HG02981 (cell line): ENCODE results near the gene YWHAE.
"Not testable (repeated sequence)": the region's sequence is repeated elsewhere in the genome, so short reads cannot be mapped to it uniquely, and the experiment has no call there.

Experiments
- ATAC-seq: cut with Tn5 transposase; IDR thresholded peaks from one replicate; pipeline ENCODE4 v1.9.1; 2021; ENCODE audit warnings: mild to moderate bottlenecking, moderate library complexity; ENCODE audit not compliant: unreplicated experiment

YWHAE gene

GRCh38 chr17:1399679-1400512 lies at the start of gene YWHAE:
Gene YWHAE (minus strand): TSS chr17:1400222. CDS start chr17:1400110, 112 bp downstream.
- peak; percentile 92 for ATAC-seq

- no peak for ATAC-seq
Measured at GRCh38 chr17:1449412-1449967, 49.5 kb upstream of the YWHAE start.

- no peak for ATAC-seq
Measured at GRCh38 chr17:1447052-1447451, 47.0 kb upstream of the YWHAE start.

GRCh38 chr17:1446201-1446600 lies 46.2 kb upstream of the YWHAE start:
- no peak for ATAC-seq

- ATAC-seq: not testable (repeated sequence)
Measured at GRCh38 chr17:1445695-1446094, 45.7 kb upstream of the YWHAE start.

- not testable (repeated sequence) for ATAC-seq
Measured at GRCh38 chr17:1442721-1443120, 42.7 kb upstream of the YWHAE start.

- no peak for ATAC-seq
Measured at GRCh38 chr17:1442187-1442586, 42.2 kb upstream of the YWHAE start.

- no peak for ATAC-seq
Measured at GRCh38 chr17:1440921-1441320, 40.9 kb upstream of the YWHAE start.

GRCh38 chr17:1438593-1439083 lies 38.6 kb upstream of the YWHAE start:
- ATAC-seq: no peak

GRCh38 chr17:1435326-1435725 lies 35.3 kb upstream of the YWHAE start:
- ATAC-seq: no peak

- no peak for ATAC-seq
Measured at GRCh38 chr17:1434150-1434549, 34.1 kb upstream of the YWHAE start.

- no peak for ATAC-seq
Measured at GRCh38 chr17:1431631-1432104, 31.6 kb upstream of the YWHAE start.

- no peak for ATAC-seq
Measured at GRCh38 chr17:1423456-1424135, 23.6 kb upstream of the YWHAE start.

- no peak for ATAC-seq
Measured at GRCh38 chr17:1422885-1423284, 22.9 kb upstream of the YWHAE start.

- no peak for ATAC-seq
Measured at GRCh38 chr17:1421470-1421869, 21.4 kb upstream of the YWHAE start.

- ATAC-seq: no peak
Measured at GRCh38 chr17:1420981-1421380, 21.0 kb upstream of the YWHAE start.

GRCh38 chr17:1420163-1420562 lies 20.1 kb upstream of the YWHAE start:
- ATAC-seq: no peak

GRCh38 chr17:1418476-1418875 lies 18.5 kb upstream of the YWHAE start:
- ATAC-seq: not testable (repeated sequence)

- no peak for ATAC-seq
Measured at GRCh38 chr17:1416414-1416813, 16.4 kb upstream of the YWHAE start.

- ATAC-seq: no peak
Measured at GRCh38 chr17:1414634-1415033, 14.6 kb upstream of the YWHAE start.

- ATAC-seq: no peak
Measured at GRCh38 chr17:1414001-1414574, 14.1 kb upstream of the YWHAE start.
